GM18499 (cell line): ENCODE measurements around the gene STXBP2.
A peak's percentile ranks its signal among the peaks of the same experiment; 100 is the strongest.

Source experiments
- ATAC-seq: cut with Tn5 transposase; IDR thresholded peaks from one replicate; pipeline ENCODE4 v1.9.1; 2021; ENCODE audit warnings: moderate number of reproducible peaks; ENCODE audit not compliant: insufficient read depth, unreplicated experiment

The STXBP2 gene

GRCh38 chr19:7676854-7677253 lies 39.9 kb downstream of the STXBP2 start, which contains the start of gene MCEMP1:
Gene MCEMP1 (plus strand): TSS chr19:7677090. CDS start chr19:7677121, 31 bp downstream.
- ATAC-seq = no peak

- no peak for ATAC-seq
Observed at GRCh38 chr19:7677669-7678311, 40.9 kb downstream of the STXBP2 start.

GRCh38 chr19:7678971-7679751 lies 42.3 kb downstream of the STXBP2 start:
- peak; percentile 49 for ATAC-seq

GRCh38 chr19:7679771-7680605 lies 43.1 kb downstream of the STXBP2 start:
- ATAC-seq = no peak

GRCh38 chr19:7680606-7681339 lies 43.9 kb downstream of the STXBP2 start, which contains the start of gene TRAPPC5:
Gene TRAPPC5 (plus strand): TSS chr19:7680833. CDS start chr19:7682254, 1,421 bp downstream.
- ATAC-seq = no peak

GRCh38 chr19:7681340-7682174 lies 44.6 kb downstream of the STXBP2 start:
- ATAC-seq = no peak

- no peak for ATAC-seq
Observed at GRCh38 chr19:7682175-7682855, 45.4 kb downstream of the STXBP2 start.

GRCh38 chr19:7685546-7686445 lies 48.9 kb downstream of the STXBP2 start:
- no peak for ATAC-seq

- no peak for ATAC-seq
Observed at GRCh38 chr19:7687177-7687576, 50.3 kb downstream of the STXBP2 start.

- ATAC-seq = no peak
Observed at GRCh38 chr19:7689165-7689564, 52.3 kb downstream of the STXBP2 start.

- no peak for ATAC-seq
Observed at GRCh38 chr19:7690779-7691258, 53.9 kb downstream of the STXBP2 start.

- ATAC-seq = no peak
Observed at GRCh38 chr19:7691497-7691896, 54.6 kb downstream of the STXBP2 start.

GRCh38 chr19:7692417-7693088 lies 55.6 kb downstream of the STXBP2 start:
- ATAC-seq = no peak

- ATAC-seq = no peak
Observed at GRCh38 chr19:7694499-7694898, 57.6 kb downstream of the STXBP2 start.
